HG03378 (cell line): ENCODE results near the gene TENT4A.

Experiments
- ATAC-seq: cut with Tn5 transposase; IDR thresholded peaks from one replicate; pipeline ENCODE4 v1.9.1; 2021; ENCODE audit warnings: mild to moderate bottlenecking, moderate library complexity; ENCODE audit not compliant: unreplicated experiment

Gene TENT4A

DNA sequence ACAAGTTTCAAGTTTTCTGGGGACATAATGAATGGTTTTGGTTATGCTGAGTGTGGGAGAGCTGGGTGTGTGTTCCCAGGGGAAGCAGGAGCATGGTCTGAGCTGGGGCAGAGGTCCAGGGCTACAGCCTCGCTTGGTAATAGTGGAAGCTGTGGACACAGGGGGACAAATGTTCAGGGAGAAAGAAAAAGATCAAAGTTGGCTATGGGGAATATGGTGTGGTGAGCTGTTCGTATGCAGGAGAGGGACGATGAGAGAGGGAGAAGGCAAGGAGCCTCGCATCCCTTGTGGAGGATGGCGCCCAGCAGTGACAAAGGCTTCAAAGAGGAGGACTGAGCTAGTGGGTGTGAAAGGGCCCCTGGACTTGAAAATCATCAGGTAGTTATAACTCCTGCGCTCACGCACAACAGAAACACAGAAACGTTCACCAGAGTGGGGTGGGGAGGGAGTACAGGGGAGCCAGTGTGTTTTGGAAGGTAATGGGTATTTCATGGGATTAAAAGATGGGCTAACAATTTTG lies 77.2 kb downstream of the TENT4A start:
- no peak for ATAC-seq

DNA sequence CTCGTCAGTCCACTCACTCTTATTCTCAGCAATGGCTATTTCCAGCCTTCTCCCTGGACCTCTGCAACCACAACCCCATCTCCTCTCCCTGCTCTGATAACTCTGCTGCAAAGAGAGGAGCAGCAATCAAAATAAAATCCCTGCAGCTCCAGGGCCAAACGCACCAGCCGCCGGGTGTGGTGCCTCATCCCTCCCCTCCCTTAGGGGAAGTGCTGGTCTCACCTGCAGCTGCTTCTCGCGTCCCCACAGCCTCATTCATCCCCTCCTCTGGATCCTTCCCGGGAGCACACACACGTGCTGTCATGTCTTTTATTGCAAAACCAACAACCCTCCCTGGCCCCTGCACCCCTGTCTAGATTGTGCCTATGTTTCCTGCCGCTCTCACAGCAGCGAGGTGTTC lies 77.8 kb downstream of the TENT4A start:
- no peak for ATAC-seq

DNA sequence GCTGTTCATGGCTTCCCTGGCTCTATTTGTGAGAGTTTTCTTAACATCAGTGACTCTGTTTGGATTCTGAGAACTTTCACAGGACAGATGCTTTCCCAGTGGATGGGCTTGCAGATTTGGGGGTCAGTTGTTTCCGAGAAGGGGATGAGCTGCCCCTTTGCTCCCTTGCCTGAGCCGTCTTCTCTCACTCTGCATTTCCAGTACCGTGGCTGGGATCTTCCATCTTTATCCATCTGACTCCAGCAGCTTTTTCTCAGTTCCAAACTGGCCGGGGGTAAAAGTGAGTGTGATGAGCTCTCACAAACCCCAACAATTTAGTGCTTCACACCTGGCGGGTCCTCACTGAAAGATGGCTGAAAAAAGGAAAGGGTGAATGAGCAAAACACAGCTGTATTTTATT lies 79.1 kb downstream of the TENT4A start:
- ATAC-seq, result no peak

- ATAC-seq, result no peak
Measured at GRCh38 chr5:6792911-6793471, 79.8 kb downstream of the TENT4A start.

GRCh38 chr5:6801236-6801635 lies 88.0 kb downstream of the TENT4A start:
- no peak for ATAC-seq

GRCh38 chr5:6803981-6804550 lies 90.8 kb downstream of the TENT4A start:
- ATAC-seq, result no peak

- no peak for ATAC-seq
Measured at GRCh38 chr5:6804766-6805501, 91.7 kb downstream of the TENT4A start.

DNA sequence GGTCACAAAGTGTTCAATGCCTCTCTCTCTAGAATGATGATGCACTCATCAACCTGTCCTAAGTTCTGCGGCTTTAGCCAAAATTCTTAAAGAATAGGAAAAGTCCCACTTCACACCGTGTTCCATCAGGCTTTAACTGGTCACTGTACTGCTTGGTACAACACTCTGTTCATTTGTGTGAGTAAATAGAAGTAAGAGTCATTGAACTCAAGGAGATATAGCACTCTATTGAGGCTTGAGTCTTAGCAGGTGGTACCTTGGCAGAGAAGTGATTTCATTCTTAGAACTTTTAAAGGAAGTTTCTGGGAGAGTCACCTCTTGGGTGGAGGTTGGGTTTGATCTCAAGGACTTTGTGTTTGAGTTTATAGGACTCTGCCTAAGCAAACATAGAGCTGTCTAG lies 92.6 kb downstream of the TENT4A start:
- ATAC-seq, result no peak
